Esophagus muscularis mucosa (tissue), 3 donors: ENCODE measurements around the gene RASD1.

Experiments
- CTCF ChIP-seq, 3 experiments: fragments of 200-600 bp in 2 of 3; fragments of 450-650 bp in 1 of 3; sonication (generic) in 2 of 3; IDR thresholded peaks; one replicate each; pipeline ENCODE4 v1.5.1; 2017 to 2019; ENCODE audit warnings: antibody characterized with exemption in 3 of 3, mild to moderate bottlenecking in 2 of 3, moderate library complexity in 1 of 3
- POLR2A ChIP-seq: fragments of 450-650 bp; IDR thresholded peaks from one replicate; pipeline ENCODE4 v1.6.1; 2017; ENCODE audit warnings: antibody characterized with exemption, moderate library complexity, mild to moderate bottlenecking, low read depth

GRCh38 chr17:17491031-17491471 lies 5.1 kb downstream of the RASD1 start:
- TF ChIP-seq CTCF (IDR thresholded peaks at IDR 0.05) (no peak), POLR2A (no peak)
